A673 (cell line): ENCODE results near the gene SYNJ2. TPM values are rescaled to one million over a fixed set of nuclear protein-coding genes. Genes with fewer than 3 reads are reported as not detected.

Source experiments
- BruUV-seq: library from RNA; stranded (reverse); fragments of 400-500 nt; replicated peaks from 2 replicates; lab custom pipeline; 2021; lab: Mats Ljungman, UMichigan
- CTCF ChIA-PET: fragments of 300-600 bp; sonication (Branson Sonifier 250); formaldehyde crosslinking; loops from one replicate; lab custom pipeline; 2022; ENCODE audit warnings: antibody characterized with exemption; lab: Charles Lee
- POLR2A ChIA-PET: fragments of 300-600 bp; sonication (Branson Sonifier 250); formaldehyde crosslinking; loops from one replicate; lab custom pipeline; 2022; ENCODE audit warnings: antibody characterized with exemption; ENCODE audit not compliant: low non-redundant PET; lab: Charles Lee
- DNase-seq: peaks from one replicate; pipeline ENCODE4 v3.0.0-alpha.2; 2015; ENCODE audit warnings: low spot score
- H3K27ac ChIP-seq: fragments of 200-600 bp; sonication (generic); 2 replicates; pipeline ENCODE4 v1.5.1; 2016; ENCODE audit warnings: mixed run types, low read depth, mild to moderate bottlenecking, mixed read lengths, antibody characterized with exemption, low read length; ENCODE audit not compliant: poor library complexity, severe bottlenecking
- H3K27me3 ChIP-seq: fragments of 200-600 bp; sonication (generic); replicated peaks from 2 replicates; pipeline ENCODE4 v1.6.1; 2017; ENCODE audit warnings: mixed run types, low read depth, mild to moderate bottlenecking, mixed read lengths, antibody characterized with exemption, low read length; ENCODE audit not compliant: insufficient read depth, poor library complexity
- H3K36me3 ChIP-seq: fragments of 200-600 bp; sonication (generic); 2 replicates; pipeline ENCODE4 v1.6.1; 2016; ENCODE audit warnings: mixed run types, mild to moderate bottlenecking, mixed read lengths, antibody characterized with exemption, low read length; ENCODE audit not compliant: insufficient read depth, poor library complexity, severe bottlenecking
- H3K4me1 ChIP-seq: fragments of 200-600 bp; sonication (generic); 2 replicates; pipeline ENCODE4 v1.6.1; 2017; ENCODE audit warnings: mixed run types, mild to moderate bottlenecking, mixed read lengths, antibody characterized with exemption, low read length; ENCODE audit not compliant: insufficient read depth, poor library complexity, severe bottlenecking
- H3K4me3 ChIP-seq: fragments of 200-600 bp; sonication (generic); 2 replicates; pipeline ENCODE4 v1.5.1; 2016; ENCODE audit warnings: low read depth, mixed run types, mild to moderate bottlenecking, mixed read lengths, low read length; ENCODE audit not compliant: poor library complexity, severe bottlenecking
- H3K9me3 ChIP-seq: fragments of 200-600 bp; sonication (generic); 2 replicates; pipeline ENCODE4 v1.6.1; 2016; ENCODE audit warnings: mixed run types, low read depth, mild to moderate bottlenecking, mixed read lengths, antibody characterized with exemption, low read length; ENCODE audit not compliant: poor library complexity, severe bottlenecking
- EZH2 ChIP-seq: fragments of 200-600 bp; sonication (generic); IDR thresholded peaks from 2 replicates; pipeline ENCODE4 v1.6.1; 2017; ENCODE audit warnings: borderline replicate concordance, low read depth, mild to moderate bottlenecking, mixed read lengths, antibody characterized with exemption, low read length; ENCODE audit not compliant: poor library complexity, severe bottlenecking
- intact Hi-C: fragments of 100-400 bp; cut with micrococcal nuclease; formaldehyde crosslinking; loops from one replicate; pipeline ENCODE4 v1.10.0; 2022; ENCODE audit not compliant: unreplicated experiment
- total RNA-seq: library from RNA; stranded (reverse); gene quantifications from 2 replicates; pipeline ENCODE4 v1.2.3, GENCODE V29; 2021
- TF ChIP-seq, protein P1 (sequence below): fragments of 300-800, 200-600 bp; sonication (generic); conservative IDR thresholded peaks from 2 replicates; pipeline ENCODE4 v1.5.1; 2017; ENCODE audit warnings: low read depth, mild to moderate bottlenecking, antibody characterized with exemption, low read length, moderate library complexity, mixed read lengths

Gene SYNJ2
- total RNA-seq, 1 experiment from 2014 or later, result 37.0 TPM

- Histone ChIP-seq H3K4me3 (no peak overlapping the region), H3K27me3 (no peaks in the 10 kb centered on the region), H3K9me3 (no peaks in the 10 kb centered on the region), H3K4me1 (peaks cover 17% of the 10 kb centered on the region), H3K27ac (no peak overlapping the region), H3K36me3 (peaks cover 11% of the 10 kb centered on the region)
- intact Hi-C loops, result loop anchor here (5.0 kb wide), 1 partner anchor 77 kb away; no protein-coding TSS in a partner anchor
- CTCF ChIA-PET, result no interaction called here
- POLR2A ChIA-PET, result no interaction called here
- DNase-seq, result no peak
- BruUV-seq, result no TSS peak
- TF ChIP-seq, protein P1, sequence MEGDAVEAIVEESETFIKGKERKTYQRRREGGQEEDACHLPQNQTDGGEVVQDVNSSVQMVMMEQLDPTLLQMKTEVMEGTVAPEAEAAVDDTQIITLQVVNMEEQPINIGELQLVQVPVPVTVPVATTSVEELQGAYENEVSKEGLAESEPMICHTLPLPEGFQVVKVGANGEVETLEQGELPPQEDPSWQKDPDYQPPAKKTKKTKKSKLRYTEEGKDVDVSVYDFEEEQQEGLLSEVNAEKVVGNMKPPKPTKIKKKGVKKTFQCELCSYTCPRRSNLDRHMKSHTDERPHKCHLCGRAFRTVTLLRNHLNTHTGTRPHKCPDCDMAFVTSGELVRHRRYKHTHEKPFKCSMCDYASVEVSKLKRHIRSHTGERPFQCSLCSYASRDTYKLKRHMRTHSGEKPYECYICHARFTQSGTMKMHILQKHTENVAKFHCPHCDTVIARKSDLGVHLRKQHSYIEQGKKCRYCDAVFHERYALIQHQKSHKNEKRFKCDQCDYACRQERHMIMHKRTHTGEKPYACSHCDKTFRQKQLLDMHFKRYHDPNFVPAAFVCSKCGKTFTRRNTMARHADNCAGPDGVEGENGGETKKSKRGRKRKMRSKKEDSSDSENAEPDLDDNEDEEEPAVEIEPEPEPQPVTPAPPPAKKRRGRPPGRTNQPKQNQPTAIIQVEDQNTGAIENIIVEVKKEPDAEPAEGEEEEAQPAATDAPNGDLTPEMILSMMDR, result no peak
- TF ChIP-seq EZH2, result no peak
These were observed 83.1 kb downstream of the SYNJ2 start for GRCh38 chr6:158064725-158065251.

- Histone ChIP-seq H3K4me1 (peaks cover 2% of the 10 kb centered on the region), H3K9me3 (no peaks in the 10 kb centered on the region), H3K36me3 (peaks cover 11% of the 10 kb centered on the region), H3K4me3 (no peak overlapping the region), H3K27me3 (no peaks in the 10 kb centered on the region), H3K27ac (no peak overlapping the region)
- intact Hi-C loops, result loop anchor here (5.0 kb wide), 1 partner anchor 79 kb away; no protein-coding TSS in a partner anchor
- BruUV-seq, result no TSS peak
- ChIA-PET CTCF (no interaction called here), POLR2A (no interaction called here)
- no peak for DNase-seq
- no peak for TF ChIP-seq EZH2
- TF ChIP-seq, protein P1, result no peak
These were observed 84.6 kb downstream of the SYNJ2 start for GRCh38 chr6:158066136-158066781.

DNA sequence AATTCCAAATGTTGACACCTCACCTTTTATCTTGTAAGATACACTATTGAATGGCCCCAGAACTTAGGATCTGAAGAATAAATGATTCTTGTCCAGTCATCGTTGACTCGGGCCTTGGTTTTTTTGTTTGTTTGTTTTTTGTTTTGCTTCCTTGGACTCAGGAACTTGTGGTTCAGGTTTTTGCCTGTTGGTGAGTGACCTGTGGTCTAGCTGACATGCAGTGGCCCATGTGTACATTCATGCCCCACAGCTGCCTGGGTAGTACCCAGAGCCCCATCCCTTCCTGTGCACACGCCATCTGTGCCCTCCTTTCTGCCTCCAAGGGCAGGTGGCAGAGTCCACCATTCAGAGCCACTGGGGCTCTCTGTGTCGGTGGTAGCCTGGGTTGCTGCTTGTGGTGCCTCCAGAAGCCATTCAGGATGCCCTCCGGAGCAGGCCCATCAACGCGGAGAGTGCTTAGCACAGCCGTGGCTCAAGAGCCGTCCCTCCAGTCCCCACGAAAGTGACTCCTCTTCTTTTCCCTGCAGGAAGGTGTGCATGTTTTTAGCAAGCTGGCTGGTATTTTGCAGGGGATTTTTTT is 85.9 kb downstream of the SYNJ2 start:
- intact Hi-C loops, result loop anchor here (5.0 kb wide), 1 partner anchor 80 kb away; no protein-coding TSS in a partner anchor
- no peak overlapping the region for H3K27ac ChIP-seq
- H3K9me3 ChIP-seq, result no peaks in the 10 kb centered on the region
- no peak for DNase-seq
- no peaks in the 10 kb centered on the region for H3K4me1 ChIP-seq
- peaks cover 14% of the 10 kb centered on the region for H3K36me3 ChIP-seq
- CTCF ChIA-PET, result no interaction called here
- H3K27me3 ChIP-seq, result no peaks in the 10 kb centered on the region
- no peak overlapping the region for H3K4me3 ChIP-seq
- POLR2A ChIA-PET, result no interaction called here
- BruUV-seq, result no TSS peak
- no peak for TF ChIP-seq EZH2
- TF ChIP-seq, protein P1, result no peak
